ENCODE measurements around the gene PPP1CC.

PPP1CC gene

GRCh38 chr12:110705309-110705708, 37.4 kb downstream of the PPP1CC start:
- H3K36me3 ChIP-seq = no peaks in the 10 kb centered on the region
- H3K4me1 ChIP-seq (ENCODE audit: control insufficient read depth in 1 of 2, insufficient read depth in 1 of 2, low read depth in 1 of 2, low read length in 1 of 2) = no peaks in the 10 kb centered on the region
- H3K4me3 ChIP-seq (ENCODE audit: low read depth in 1 of 2, low read length in 1 of 2) = no peak overlapping the region
- TF ChIP-seq CTCF (IDR thresholded peaks at IDR 0.05) = no peak
- no peaks in the 10 kb centered on the region for H3K9me3 ChIP-seq
- H3K27ac ChIP-seq = no peak overlapping the region
- no peaks in the 10 kb centered on the region for H3K27me3 ChIP-seq

- Histone ChIP-seq H3K27ac (no peak overlapping the region), H3K4me3 (ENCODE audit: low read depth in 1 of 2, low read length in 1 of 2) (no peak overlapping the region), H3K36me3 (no peaks in the 10 kb centered on the region), H3K9me3 (no peaks in the 10 kb centered on the region), H3K4me1 (ENCODE audit: control insufficient read depth in 1 of 2, insufficient read depth in 1 of 2, low read depth in 1 of 2, low read length in 1 of 2) (no peaks in the 10 kb centered on the region), H3K27me3 (no peaks in the 10 kb centered on the region)
- no peak for TF ChIP-seq CTCF (IDR thresholded peaks at IDR 0.05)
These were observed 37.9 kb downstream of the PPP1CC start for GRCh38 chr12:110704750-110705149.

GRCh38 chr12:110704231-110704630, 38.5 kb downstream of the PPP1CC start:
- H3K36me3 ChIP-seq = no peaks in the 10 kb centered on the region
- H3K4me3 ChIP-seq (ENCODE audit: low read depth in 1 of 2, low read length in 1 of 2) = no peak overlapping the region
- peaks cover 1 to 4% of the 10 kb centered on the region in 2 experiments for H3K4me1 ChIP-seq (ENCODE audit: control insufficient read depth in 1 of 2, insufficient read depth in 1 of 2, low read depth in 1 of 2, low read length in 1 of 2)

GRCh38 chr12:110702081-110702480, 40.6 kb downstream of the PPP1CC start:
- Histone ChIP-seq H3K9me3 (no peaks in the 10 kb centered on the region), H3K36me3 (no peaks in the 10 kb centered on the region), H3K27me3 (no peaks in the 10 kb centered on the region), H3K27ac (no peak overlapping the region), H3K4me3 (ENCODE audit: low read depth in 1 of 2, low read length in 1 of 2) (no peak overlapping the region), H3K4me1 (ENCODE audit: control insufficient read depth in 1 of 2, insufficient read depth in 1 of 2, low read depth in 1 of 2, low read length in 1 of 2) (peaks cover 23 to 25% of the 10 kb centered on the region in 2 experiments)
- no peak for TF ChIP-seq CTCF (IDR thresholded peaks at IDR 0.05)

More at GRCh38 chr12:110704231-110704630, 38.5 kb downstream of the PPP1CC start:
- H3K27ac ChIP-seq = no peak overlapping the region
- no peak for TF ChIP-seq CTCF (IDR thresholded peaks at IDR 0.05)
- H3K27me3 ChIP-seq = no peaks in the 10 kb centered on the region
- no peaks in the 10 kb centered on the region for H3K9me3 ChIP-seq

- peaks cover 35 to 46% of the 10 kb centered on the region in 2 experiments for H3K4me1 ChIP-seq (ENCODE audit: control insufficient read depth in 1 of 2, insufficient read depth in 1 of 2, low read depth in 1 of 2, low read length in 1 of 2)
- TF ChIP-seq CTCF (IDR thresholded peaks at IDR 0.05) = no peak
- peak overlapping the region; percentile 89 for H3K27ac ChIP-seq
- no peaks in the 10 kb centered on the region for H3K27me3 ChIP-seq
- no peaks in the 10 kb centered on the region for H3K9me3 ChIP-seq
- H3K36me3 ChIP-seq = no peaks in the 10 kb centered on the region
- no peak overlapping the region for H3K4me3 ChIP-seq (ENCODE audit: low read depth in 1 of 2, low read length in 1 of 2)
These were observed 42.9 kb downstream of the PPP1CC start for GRCh38 chr12:110699591-110700445.
